ENCODE data around the gene SF3B1. TPM values are rescaled to one million over a fixed set of nuclear protein-coding genes. Genes with fewer than 3 reads are reported as not detected.
A peak's percentile ranks its signal among the peaks of the same experiment; 100 is the strongest.
"Not testable (repeated sequence)": the region's sequence is repeated elsewhere in the genome, so short reads cannot be mapped to it uniquely, and the experiment has no call there.

Gene SF3B1
- total RNA-seq, 1 donor from 2014 or later: 352 TPM

DNA sequence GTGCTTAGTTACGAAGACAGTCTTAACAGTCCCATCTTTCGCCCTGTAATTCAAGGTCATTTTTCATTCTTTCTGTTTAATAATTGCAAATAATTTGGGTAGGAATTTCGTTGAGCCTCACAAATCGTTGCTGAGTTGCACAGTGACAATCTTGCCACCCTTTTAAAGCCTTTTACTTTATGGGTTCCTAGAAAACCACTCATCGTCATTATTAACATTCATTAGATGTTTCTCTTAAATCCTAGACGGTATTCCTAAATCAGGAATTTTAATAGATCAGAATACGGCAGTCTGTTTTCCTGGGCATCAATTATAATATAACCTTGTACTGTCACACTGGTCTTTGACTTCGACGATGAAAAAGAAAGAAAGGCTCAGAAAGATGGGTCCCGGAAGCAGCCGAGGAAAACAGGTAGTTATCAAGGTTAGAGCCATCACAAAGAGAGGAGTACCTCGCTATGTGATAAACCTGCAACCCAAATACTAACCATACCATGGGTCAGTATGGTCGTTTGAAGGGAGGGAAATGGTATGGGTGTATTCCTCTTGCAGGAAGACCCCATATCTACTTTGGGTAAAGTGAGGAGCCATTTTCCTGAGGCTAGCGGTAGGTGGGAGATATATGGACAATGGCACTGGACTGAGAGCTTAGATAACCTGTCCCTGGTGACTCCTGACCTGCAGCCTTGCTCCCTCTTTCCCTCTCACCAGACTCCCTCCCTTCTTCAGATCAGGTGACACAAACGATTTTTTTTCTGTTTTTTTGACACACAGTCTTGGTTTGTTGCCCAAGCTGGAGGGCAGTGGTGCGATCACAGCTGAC lies 981 bp upstream of the SF3B1 start:
- Histone ChIP-seq H3K36me3 (no peaks in the 10 kb centered on the region), H3K4me3 (peak overlapping the region; percentile 89 to 90), H3K4me1 (peaks cover 41% of the 10 kb centered on the region), H3K27me3 (no peaks in the 10 kb centered on the region), H3K27ac (peak overlapping the region; percentile 99), H3K9me3 (no peaks in the 10 kb centered on the region)
- TF ChIP-seq POLR2AphosphoS5 (IDR thresholded peaks at IDR 0.05; ENCODE audit: insufficient read depth in 1 of 2, low read depth in 1 of 2) (no peak), POLR2A (IDR thresholded peaks at IDR 0.05) (no peak)
- TF ChIP-seq, protein P1, sequence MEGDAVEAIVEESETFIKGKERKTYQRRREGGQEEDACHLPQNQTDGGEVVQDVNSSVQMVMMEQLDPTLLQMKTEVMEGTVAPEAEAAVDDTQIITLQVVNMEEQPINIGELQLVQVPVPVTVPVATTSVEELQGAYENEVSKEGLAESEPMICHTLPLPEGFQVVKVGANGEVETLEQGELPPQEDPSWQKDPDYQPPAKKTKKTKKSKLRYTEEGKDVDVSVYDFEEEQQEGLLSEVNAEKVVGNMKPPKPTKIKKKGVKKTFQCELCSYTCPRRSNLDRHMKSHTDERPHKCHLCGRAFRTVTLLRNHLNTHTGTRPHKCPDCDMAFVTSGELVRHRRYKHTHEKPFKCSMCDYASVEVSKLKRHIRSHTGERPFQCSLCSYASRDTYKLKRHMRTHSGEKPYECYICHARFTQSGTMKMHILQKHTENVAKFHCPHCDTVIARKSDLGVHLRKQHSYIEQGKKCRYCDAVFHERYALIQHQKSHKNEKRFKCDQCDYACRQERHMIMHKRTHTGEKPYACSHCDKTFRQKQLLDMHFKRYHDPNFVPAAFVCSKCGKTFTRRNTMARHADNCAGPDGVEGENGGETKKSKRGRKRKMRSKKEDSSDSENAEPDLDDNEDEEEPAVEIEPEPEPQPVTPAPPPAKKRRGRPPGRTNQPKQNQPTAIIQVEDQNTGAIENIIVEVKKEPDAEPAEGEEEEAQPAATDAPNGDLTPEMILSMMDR (IDR thresholded peaks at IDR 0.05): no peak
- intact Hi-C loops (cut with DNase I): no loop called here
- DNase-seq (ENCODE audit: extremely low spot score in 2 of 2): no peak

DNA sequence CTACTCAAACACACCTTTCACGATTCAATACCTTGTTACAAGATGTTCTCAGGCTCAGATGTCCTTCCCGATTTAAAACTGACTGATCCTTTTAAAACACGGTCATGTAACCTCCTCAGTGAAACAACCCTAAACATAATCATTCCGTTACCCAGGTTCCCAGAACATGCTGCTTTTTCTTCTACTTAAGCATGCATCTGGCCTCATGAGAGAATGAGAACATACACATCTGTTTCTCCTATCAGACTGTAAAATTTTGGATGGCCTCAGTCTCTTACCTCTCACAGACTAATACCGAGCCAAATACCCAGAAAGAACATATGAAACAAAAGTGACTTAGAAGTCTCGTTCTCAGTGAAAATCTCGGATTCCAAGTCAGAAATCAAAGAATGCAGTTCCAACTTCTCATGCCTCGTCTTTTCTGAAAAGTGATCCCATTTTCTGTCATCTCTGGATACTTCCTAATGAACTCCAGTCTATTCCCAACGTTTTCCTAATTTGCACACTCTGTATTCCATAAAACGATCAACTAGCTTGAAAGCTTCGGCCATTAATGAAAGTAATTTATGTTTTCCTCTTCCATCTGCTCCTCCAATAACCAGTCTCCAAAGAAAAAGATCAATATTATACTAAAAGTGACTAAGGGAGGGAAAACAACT lies 919 bp downstream of the SF3B1 start:
- Histone ChIP-seq H3K4me3 (peak overlapping the region; percentile 89 to 90), H3K27ac (peak overlapping the region; percentile 99), H3K36me3 (no peaks in the 10 kb centered on the region), H3K4me1 (peaks cover 59% of the 10 kb centered on the region), H3K9me3 (no peaks in the 10 kb centered on the region), H3K27me3 (no peaks in the 10 kb centered on the region)
- intact Hi-C loops (cut with DNase I): no loop called here
- DNase-seq (ENCODE audit: extremely low spot score in 2 of 2): no peak
- no peak for TF ChIP-seq POLR2AphosphoS5 (IDR thresholded peaks at IDR 0.05; ENCODE audit: insufficient read depth in 1 of 2, low read depth in 1 of 2)
- TF ChIP-seq, protein P1 (IDR thresholded peaks at IDR 0.05): no peak
- TF ChIP-seq POLR2A (IDR thresholded peaks at IDR 0.05): no peak

DNA sequence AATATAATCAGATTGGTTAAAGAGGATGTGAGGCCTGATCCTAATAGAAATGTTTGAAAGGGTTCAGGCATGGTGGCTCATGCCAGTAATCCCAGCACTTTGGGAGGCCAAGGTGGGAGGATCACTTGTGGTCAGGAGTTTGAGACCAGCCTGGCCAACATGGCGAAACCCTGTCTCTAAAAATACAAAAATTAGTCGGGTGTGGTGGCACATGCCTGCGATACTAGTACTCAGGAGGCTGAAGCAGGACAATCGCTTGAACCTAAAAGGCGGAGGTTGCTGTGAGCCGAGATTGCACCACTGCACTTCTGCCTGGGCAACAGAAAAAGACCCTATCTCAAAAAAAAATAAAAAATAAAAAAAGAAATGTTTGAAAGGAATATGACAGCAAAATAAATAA lies 2.3 kb downstream of the SF3B1 start:
- peak overlapping the region; percentile 16 for H3K27ac ChIP-seq
- H3K36me3 ChIP-seq; DNase-seq (ENCODE audit: extremely low spot score in 2 of 2); H3K9me3 ChIP-seq; H3K27me3 ChIP-seq; intact Hi-C loops (cut with DNase I): not testable (repeated sequence)
- peak overlapping the region; percentile 89 to 90 for H3K4me3 ChIP-seq
- peaks cover 72% of the 10 kb centered on the region for H3K4me1 ChIP-seq

DNA sequence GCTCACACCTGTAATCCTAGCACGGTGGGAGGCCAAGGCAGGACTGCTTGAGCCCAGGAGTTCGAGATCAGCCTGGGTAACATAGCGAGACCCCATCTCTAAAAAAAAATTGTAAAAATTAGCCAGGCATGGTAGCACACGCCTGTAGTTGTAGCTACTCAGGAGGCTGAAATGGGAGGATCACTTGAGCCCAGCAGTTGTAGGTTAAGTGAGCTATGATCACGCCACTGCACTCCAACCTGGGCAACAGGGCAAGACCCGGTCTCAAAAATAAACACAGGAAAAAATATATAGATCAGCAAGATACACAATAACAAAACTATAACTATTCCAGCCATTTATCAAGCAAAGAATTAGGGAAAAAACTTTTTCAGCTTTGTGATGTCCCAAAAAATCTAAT lies 3.0 kb downstream of the SF3B1 start:
- Histone ChIP-seq H3K27me3 (no peaks in the 10 kb centered on the region), H3K4me3 (no peak overlapping the region), H3K36me3 (no peaks in the 10 kb centered on the region), H3K27ac (peak overlapping the region; percentile 16), H3K9me3 (no peaks in the 10 kb centered on the region), H3K4me1 (peaks cover 78% of the 10 kb centered on the region)
- TF ChIP-seq, protein P1 (IDR thresholded peaks at IDR 0.05): no peak
- TF ChIP-seq POLR2AphosphoS5 (IDR thresholded peaks at IDR 0.05; ENCODE audit: insufficient read depth in 1 of 2, low read depth in 1 of 2) (no peak), POLR2A (IDR thresholded peaks at IDR 0.05) (no peak)
- intact Hi-C loops (cut with DNase I): no loop called here
- no peak for DNase-seq (ENCODE audit: extremely low spot score in 2 of 2)

DNA sequence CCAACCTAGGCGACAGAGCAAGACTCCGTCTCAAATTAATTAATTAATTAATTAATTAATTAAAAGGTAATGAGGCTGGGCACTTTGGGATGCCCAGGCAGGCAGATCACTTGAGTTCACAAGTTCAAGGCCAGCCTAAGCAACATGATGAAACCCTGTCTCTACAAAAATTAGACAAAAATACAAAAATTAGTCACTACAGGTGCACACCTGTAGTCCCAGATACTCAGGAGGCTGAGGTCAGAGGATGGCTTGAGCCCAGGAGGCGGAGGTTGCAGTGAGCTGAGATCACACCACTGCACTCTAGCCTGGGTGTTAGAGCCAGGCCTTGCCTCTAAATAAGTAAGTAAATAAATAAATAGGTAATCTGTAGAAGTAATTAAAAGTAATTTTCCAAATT lies 6.8 kb downstream of the SF3B1 start:
- H3K27me3 ChIP-seq: no peaks in the 10 kb centered on the region
- no peak overlapping the region for H3K27ac ChIP-seq
- H3K9me3 ChIP-seq: no peaks in the 10 kb centered on the region
- no peak for TF ChIP-seq POLR2A (IDR thresholded peaks at IDR 0.05)
- TF ChIP-seq POLR2AphosphoS5 (IDR thresholded peaks at IDR 0.05; ENCODE audit: insufficient read depth in 1 of 2, low read depth in 1 of 2): no peak
- TF ChIP-seq, protein P1 (IDR thresholded peaks at IDR 0.05): no peak
- no peaks in the 10 kb centered on the region for H3K36me3 ChIP-seq
- DNase-seq (ENCODE audit: extremely low spot score in 2 of 2): no peak
- H3K4me1 ChIP-seq: peaks cover 91% of the 10 kb centered on the region
- no peak overlapping the region for H3K4me3 ChIP-seq
- intact Hi-C loops (cut with DNase I): loop anchor here (2.0 kb wide), 1 partner anchor 31 kb away; no protein-coding TSS in a partner anchor

Measured in vagina (tissue), 2 donors.